SU-DHL-6 (cell line): Measurements from ENCODE around the gene EOGT.

ENCODE experiments used
- EZH2phosphoT487 ChIP-seq: fragments of 200-600 bp; sonication (generic), shearing (Covaris generic); conservative IDR thresholded peaks from 2 replicates; pipeline ENCODE4 v1.6.1; 2018; ENCODE audit warnings: mild to moderate bottlenecking, antibody characterized with exemption, low read length, moderate library complexity, mixed read lengths
- TF ChIP-seq, protein P1 (sequence below): fragments of 200-600 bp; sonication (generic); IDR thresholded peaks from one replicate; pipeline ENCODE4 v1.5.1; 2017; ENCODE audit warnings: antibody characterized with exemption, mild to moderate bottlenecking, low read length, moderate library complexity; ENCODE audit not compliant: insufficient read depth, poor library complexity, severe bottlenecking

DNA sequence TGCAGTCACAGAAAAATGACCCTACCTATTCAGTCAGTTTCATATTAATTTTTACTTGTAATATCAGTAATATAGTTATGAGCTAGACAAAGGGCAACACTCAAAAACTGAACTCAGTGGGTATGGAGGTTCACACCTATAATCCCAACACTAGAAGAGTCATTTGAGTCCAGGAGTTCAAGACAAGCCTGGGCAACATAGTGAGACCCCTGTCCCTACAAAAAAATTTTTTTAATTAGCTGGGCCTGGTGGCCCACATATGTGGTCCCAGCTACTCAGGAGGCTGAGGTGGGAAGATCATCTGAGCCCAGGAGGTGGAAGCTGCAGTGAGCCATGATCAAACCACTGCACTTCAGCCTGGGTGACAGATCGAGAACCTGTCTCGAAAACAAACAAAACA is 35.5 kb upstream of the EOGT start:
- no peak for TF ChIP-seq EZH2phosphoT487
- TF ChIP-seq, protein P1, sequence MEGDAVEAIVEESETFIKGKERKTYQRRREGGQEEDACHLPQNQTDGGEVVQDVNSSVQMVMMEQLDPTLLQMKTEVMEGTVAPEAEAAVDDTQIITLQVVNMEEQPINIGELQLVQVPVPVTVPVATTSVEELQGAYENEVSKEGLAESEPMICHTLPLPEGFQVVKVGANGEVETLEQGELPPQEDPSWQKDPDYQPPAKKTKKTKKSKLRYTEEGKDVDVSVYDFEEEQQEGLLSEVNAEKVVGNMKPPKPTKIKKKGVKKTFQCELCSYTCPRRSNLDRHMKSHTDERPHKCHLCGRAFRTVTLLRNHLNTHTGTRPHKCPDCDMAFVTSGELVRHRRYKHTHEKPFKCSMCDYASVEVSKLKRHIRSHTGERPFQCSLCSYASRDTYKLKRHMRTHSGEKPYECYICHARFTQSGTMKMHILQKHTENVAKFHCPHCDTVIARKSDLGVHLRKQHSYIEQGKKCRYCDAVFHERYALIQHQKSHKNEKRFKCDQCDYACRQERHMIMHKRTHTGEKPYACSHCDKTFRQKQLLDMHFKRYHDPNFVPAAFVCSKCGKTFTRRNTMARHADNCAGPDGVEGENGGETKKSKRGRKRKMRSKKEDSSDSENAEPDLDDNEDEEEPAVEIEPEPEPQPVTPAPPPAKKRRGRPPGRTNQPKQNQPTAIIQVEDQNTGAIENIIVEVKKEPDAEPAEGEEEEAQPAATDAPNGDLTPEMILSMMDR = no peak
